ENCODE results near the gene UBE2E2.

UBE2E2 gene

GRCh38 chr3:23440416-23441294 is 237.5 kb downstream of the UBE2E2 start:
- no peak for DNase-seq (ENCODE audit: low read depth)

DNA sequence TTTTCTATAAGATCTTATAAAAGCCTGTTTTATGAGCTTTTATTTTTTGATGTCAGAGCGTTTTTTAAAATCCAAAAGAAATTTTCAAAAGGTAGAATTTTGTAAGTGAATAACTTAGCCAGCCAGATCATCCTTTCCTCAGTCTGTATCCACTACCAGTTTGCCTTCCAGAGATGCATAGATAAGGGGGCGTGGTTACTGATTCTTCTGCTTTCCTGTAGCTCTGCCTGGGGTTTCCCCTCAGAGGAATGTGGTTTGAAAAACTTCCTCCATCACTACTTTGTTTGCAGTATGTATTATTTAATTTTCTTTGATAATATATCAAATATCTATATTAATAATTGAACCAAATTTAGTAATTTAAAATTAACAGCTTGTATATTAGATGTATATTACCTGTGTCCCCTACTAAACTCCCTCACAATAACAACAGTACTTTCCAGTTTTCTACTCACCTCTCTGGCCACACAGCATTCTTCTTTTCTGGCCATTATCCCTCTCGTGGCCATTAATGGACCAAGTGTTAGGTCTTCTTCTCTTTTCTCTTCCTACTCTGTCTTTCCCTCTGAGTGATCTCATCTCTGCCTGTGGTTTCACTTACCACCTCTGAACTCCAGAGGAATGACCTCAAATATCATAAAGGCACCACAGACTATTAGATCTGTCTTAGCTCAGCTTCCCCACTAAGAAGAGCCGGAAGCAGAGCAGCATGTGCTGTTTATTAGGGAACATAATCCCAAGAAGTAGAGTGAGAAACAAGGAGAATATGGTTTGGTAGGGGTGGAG is 239.7 kb downstream of the UBE2E2 start:
- no peak for DNase-seq (ENCODE audit: low read depth)

DNA sequence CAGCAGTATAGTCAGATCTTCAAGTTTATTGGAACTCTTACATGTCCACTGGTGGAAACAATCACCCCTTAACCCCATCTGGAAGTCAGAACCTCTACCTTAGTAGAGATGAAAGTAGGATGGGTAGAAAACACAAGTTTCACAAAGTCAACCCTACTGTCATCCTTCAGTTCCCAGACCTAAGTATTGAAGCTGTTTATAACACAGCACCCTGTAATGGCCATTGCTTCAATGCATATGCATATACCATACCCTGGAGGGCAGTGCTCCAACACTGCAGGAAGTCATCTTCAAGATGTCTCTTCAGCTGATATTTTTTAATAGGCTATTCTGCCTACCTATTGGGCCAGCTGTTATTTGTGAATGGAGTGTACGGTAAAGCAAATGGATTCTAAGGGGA is 241.3 kb downstream of the UBE2E2 start:
- DNase-seq (ENCODE audit: low read depth): no peak

- no peak for DNase-seq (ENCODE audit: low read depth)
Measured at GRCh38 chr3:23446301-23446700, 243.2 kb downstream of the UBE2E2 start.

DNA sequence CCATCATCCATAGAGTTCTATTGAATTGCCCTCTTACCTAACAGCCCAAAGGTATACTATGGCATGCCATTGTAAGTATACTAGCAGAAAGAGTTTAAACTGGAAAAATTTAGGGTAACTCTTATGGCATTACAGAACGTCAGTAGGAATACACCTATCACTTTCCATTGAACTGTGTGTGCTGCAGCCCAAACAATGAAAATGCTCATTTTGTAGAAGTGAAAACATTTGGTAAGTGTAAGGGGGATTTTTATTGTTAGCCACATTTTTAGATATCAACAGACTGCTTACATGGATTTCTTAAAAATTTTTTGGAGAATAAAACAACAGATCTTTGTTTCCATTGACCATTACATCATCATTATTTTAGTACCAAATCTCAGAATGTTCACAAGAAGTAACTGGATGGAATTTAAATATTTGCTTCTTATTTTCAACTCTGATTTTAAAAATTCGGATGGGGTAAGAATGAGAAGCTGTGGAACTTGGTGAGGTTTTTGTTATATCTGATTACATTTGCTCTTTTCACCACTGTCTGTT is 245.9 kb downstream of the UBE2E2 start:
- DNase-seq (ENCODE audit: low read depth): no peak

DNA sequence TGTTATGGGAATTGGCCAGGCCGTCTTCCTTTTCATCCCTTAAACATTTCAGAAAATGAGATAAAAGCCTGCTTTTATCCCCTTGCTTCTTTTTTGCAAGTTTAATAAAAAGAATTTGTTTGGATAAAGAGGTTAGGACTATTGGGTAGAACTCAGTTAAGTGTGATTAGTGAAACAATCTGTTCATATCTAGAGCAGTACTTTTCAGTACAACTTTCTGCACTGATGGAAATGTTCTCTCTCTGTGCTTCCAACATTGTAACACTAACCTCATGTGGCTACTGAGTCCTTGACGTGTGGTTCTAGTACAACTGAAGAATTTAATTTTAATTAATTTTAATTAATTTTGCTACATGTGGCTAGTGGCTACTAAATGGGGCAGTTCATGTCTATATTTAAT is 246.9 kb downstream of the UBE2E2 start:
- DNase-seq (ENCODE audit: low read depth): no peak

DNA sequence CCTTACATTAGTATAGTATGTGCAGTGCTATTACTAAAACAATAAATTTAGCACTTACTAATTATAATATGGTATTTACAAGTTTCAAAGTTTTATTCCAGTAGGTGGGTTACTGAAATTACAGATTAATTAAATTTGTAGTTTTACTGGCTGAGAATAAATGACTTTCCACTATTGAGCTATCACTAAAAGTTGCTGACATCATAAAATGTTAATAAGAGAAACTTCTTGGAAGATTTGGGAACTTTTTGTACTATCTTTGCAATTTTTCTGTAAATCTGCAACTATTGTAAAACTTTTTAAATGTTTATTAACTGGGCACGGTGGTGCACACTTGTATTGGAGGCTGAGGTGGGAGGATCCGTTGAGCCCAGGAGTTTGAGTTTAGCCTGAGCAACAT is 247.7 kb downstream of the UBE2E2 start:
- DNase-seq (ENCODE audit: low read depth): no peak

GRCh38 chr3:23452408-23452807 is 249.3 kb downstream of the UBE2E2 start:
- DNase-seq (ENCODE audit: low read depth): no peak

GRCh38 chr3:23455084-23455483 is 252.0 kb downstream of the UBE2E2 start:
- no peak for DNase-seq (ENCODE audit: low read depth)

GRCh38 chr3:23455775-23456174 is 252.6 kb downstream of the UBE2E2 start:
- DNase-seq (ENCODE audit: low read depth): no peak

DNA sequence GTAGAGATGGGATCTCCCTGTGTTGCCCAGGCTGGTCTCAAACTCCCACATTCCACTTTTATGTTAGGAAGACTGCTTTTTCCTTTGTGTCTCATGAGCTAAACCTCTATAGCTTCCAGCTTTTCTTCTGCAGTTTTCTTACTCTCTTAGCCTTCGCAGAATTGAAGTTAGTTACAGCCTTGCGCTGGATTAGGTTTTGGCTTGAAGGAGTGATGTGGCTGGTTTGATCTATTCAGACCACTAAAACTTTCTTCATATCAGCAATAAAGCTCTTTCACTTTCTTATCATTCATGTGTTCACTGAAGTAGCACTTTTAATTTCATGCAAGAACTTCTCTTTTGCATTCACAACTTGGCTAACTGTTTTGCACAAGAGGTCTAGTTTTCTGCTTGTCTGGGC is 254.6 kb downstream of the UBE2E2 start:
- DNase-seq (ENCODE audit: low read depth): no peak

GRCh38 chr3:23459465-23459864 is 256.3 kb downstream of the UBE2E2 start:
- DNase-seq (ENCODE audit: low read depth): no peak

- no peak for DNase-seq (ENCODE audit: low read depth)
Measured at GRCh38 chr3:23459889-23460546, 256.9 kb downstream of the UBE2E2 start.

DNA sequence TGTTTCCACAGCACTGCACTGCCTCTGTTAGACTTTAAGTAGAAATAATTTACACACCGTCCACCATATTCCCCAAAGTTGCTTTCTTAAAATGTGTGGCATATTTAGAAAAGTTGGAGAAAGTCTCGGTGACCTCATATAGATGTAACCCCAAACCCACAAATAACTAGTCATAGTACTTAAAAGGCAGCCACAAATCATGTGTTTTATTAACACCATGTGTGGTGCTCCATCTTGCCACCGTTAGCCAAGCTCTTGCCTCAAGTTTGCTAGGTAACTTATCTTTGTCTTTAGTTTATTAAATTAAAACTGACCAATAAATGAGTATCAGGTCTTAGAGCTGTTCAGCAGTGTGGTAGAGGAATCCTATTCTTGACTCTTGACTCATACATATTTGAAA is 257.9 kb downstream of the UBE2E2 start:
- no peak for DNase-seq (ENCODE audit: low read depth)

- DNase-seq (ENCODE audit: low read depth): no peak
Measured at GRCh38 chr3:23463791-23464190, 260.7 kb downstream of the UBE2E2 start.

DNA sequence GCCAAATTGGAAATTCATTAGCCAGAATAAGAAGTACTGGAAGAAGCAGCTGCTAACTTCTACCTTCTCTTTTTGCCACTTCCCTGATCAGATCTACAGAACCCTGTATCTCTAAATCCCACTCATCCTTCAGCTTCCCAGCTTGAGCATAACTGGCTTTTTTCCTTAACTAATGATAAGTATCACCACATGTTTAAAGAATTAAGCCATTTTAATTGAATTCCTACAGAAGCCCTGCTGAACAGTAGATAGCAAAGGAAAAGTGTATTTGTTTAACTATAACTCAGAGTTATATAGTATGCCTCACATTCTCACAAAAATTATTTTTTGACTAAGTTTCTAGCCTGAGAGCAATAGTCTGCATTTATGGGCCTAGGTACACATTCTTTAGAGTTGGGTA is 262.4 kb downstream of the UBE2E2 start:
- DNase-seq (ENCODE audit: low read depth): no peak

DNA sequence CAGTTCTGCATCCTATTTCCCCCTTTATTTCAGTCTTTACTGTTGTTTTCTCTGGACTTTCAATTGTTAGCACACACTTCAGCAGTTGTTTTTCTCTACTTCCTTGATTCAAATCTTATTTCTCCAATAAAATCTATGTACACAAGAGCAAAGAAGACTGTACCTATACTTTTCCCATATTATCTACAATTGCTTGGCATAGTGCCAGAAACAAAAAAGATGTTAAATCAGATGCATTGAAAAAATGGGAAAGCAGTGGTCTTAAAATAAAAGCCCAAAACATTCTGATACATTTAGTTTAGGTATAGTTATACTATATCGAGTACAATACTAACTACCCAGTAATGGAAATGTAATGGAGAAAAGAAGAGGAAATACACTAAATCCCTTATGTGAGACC is 265.1 kb downstream of the UBE2E2 start:
- no peak for DNase-seq (ENCODE audit: low read depth)

- no peak for DNase-seq (ENCODE audit: low read depth)
Measured at GRCh38 chr3:23474580-23475357, 271.6 kb downstream of the UBE2E2 start.

DNA sequence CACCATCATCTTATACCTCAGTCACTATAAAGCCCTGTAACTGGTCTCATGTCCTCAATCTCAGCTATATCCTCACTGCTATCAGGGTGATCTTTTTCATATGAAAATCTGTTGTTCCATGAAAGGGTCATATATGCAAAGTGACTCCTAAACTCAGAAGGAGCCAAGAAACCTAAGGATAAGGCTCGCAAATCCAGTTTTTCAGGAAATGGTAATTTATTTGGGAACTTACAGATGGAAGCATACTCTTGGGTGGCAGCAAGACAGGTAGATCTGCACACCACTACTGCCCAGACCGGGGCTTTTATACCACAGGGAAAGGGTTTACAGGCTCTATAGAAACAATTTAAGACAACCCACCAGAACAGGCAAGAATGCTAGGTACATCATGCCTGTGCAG is 272.3 kb downstream of the UBE2E2 start:
- DNase-seq (ENCODE audit: low read depth): no peak

- DNase-seq (ENCODE audit: low read depth): no peak
Measured at GRCh38 chr3:23479026-23479425, 275.9 kb downstream of the UBE2E2 start.

DNA sequence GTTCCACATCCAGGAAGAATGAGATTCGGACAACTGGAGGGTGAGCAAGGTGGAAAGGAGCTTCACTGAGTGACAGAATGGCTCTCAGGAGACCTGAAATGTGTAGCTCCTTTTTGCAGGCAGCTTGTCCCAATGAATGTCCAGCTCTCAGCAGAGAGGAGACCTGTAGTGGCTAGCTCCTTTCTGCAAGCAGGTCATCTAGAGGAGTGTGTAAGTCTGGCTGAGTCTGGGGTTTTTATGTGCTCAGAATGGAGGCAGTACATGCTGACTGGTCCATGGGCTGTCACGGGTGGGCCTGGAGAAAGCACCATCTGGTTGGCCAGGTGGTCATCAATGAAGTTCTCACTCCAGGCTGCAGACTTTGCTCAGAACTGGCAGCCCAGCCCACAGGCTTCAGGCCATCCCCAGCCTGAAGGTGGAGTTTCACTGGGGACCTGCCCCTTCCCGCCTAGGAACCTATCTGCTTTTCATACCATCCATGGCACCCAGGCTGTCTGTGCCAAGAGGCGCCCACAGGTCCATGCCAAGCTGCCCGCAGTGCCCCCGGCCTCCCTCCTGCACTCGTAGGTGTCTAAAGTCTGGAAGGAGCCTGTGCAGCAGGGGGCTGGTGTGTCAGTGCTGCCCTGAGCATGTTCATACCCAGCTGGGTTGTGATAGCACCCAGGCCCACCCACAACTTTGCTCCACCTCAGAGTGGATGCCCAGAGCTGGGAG is 276.6 kb downstream of the UBE2E2 start:
- no peak for DNase-seq (ENCODE audit: low read depth)
